HCT116 (cell line): ENCODE data around the gene ALDH4A1. TPM values are rescaled to one million over a fixed set of nuclear protein-coding genes. Genes with fewer than 3 reads are reported as not detected.

Experiments
- ATAC-seq: fragments of 200-7000 bp; cut with Tn5 transposase; 2 replicates; pipeline ENCODE4 v1.9.1; 2020; ENCODE audit warnings: mild to moderate bottlenecking, moderate library complexity
- BruUV-seq: library from RNA; stranded (reverse); fragments of 400-500 nt; replicated peaks from 2 replicates; lab custom pipeline; 2021; lab: Mats Ljungman, UMichigan
- CTCF ChIA-PET: fragments of 300-600 bp; sonication (Branson Sonifier 250); formaldehyde crosslinking; loops from one replicate; lab custom pipeline; 2021; ENCODE audit warnings: antibody characterized with exemption; lab: Charles Lee
- POLR2A ChIA-PET: fragments of 300-600, 350-600 bp; sonication (Branson Sonifier 250); formaldehyde crosslinking; loops from one replicate; lab custom pipeline; 2021; ENCODE audit warnings: antibody characterized with exemption; lab: Charles Lee
- RAD21 ChIA-PET, 2 experiments: fragments of 300-600 bp; sonication (Branson Sonifier 250); formaldehyde crosslinking; loops; one replicate each; lab custom pipeline; 2023; ENCODE audit warnings: low total read pairs in 2 of 2; ENCODE audit not compliant: uncharacterized antibody in 2 of 2, unreplicated experiment in 2 of 2, low non-redundant PET in 1 of 2; lab: Charles Lee
- DNase-seq: peaks from one replicate; pipeline ENCODE4 v3.0.0-alpha.2; 2010; ENCODE audit warnings: low read depth, low spot score
- H2AFZ ChIP-seq: fragments of 200-600 bp; shearing (Covaris generic), sonication (generic); 2 replicates; pipeline ENCODE4 v1.6.1; 2017; ENCODE audit warnings: low read depth, mixed run types, mixed read lengths, antibody characterized with exemption, low read length; ENCODE audit not compliant: poor library complexity, severe bottlenecking
- H3K27ac ChIP-seq: 2 replicates; pipeline ENCODE4 v1.5.1; 2012; ENCODE audit warnings: low read depth, low read length
- H3K27me3 ChIP-seq: fragments of 200-600 bp; sonication (generic); 2 replicates; pipeline ENCODE4 v1.6.1; 2016; ENCODE audit warnings: mixed run types, low read length, mixed read lengths; ENCODE audit not compliant: insufficient read depth
- H3K36me3 ChIP-seq, 2 experiments: fragments of 200-500 bp in 1 of 2; fragments of 200-600 bp in 1 of 2; sonication (Bioruptor generic) in 1 of 2; sonication (generic) in 1 of 2; 2 replicates each; pipeline versions ENCODE4 v1.5.1 to v1.6.1; 2014 to 2016; ENCODE audit warnings: low read length in 2 of 2, inconsistent platforms in 1 of 2, mixed read lengths in 1 of 2, mixed run types in 1 of 2; ENCODE audit not compliant: insufficient read depth in 2 of 2, control insufficient read depth in 1 of 2
- H3K4me1 ChIP-seq, 2 experiments: fragments of 200-600 bp in 1 of 2; sonication (generic) in 1 of 2; 2 replicates each; pipeline versions ENCODE4 v1.5.1 to v1.6.1; 2012 to 2017; ENCODE audit warnings: low read length in 2 of 2, inconsistent platforms in 1 of 2, mild to moderate bottlenecking in 1 of 2, mixed read lengths in 1 of 2, mixed run types in 1 of 2, moderate library complexity in 1 of 2; ENCODE audit not compliant: insufficient read depth in 2 of 2, control insufficient read depth in 1 of 2
- H3K4me2 ChIP-seq: fragments of 200-600 bp; sonication (generic); 2 replicates; pipeline ENCODE4 v1.6.1; 2017; ENCODE audit warnings: mixed run types, low read length, mixed read lengths
- H3K4me3 ChIP-seq, 2 experiments: fragments of 200-600 bp in 1 of 2; sonication (generic) in 1 of 2; replicated peaks in 1 of 2; 2 replicates each; pipeline ENCODE4 v1.5.1; 2011 to 2016; ENCODE audit warnings: low read length in 2 of 2, control low read depth in 1 of 2, low read depth in 1 of 2, mild to moderate bottlenecking in 1 of 2, mixed read lengths in 1 of 2, mixed run types in 1 of 2
- H3K79me2 ChIP-seq: fragments of 200-600 bp; sonication (generic); 2 replicates; pipeline ENCODE4 v1.6.1; 2017; ENCODE audit warnings: mild to moderate bottlenecking, mixed run types, low read length, moderate library complexity, mixed read lengths; ENCODE audit not compliant: insufficient read depth
- H3K9ac ChIP-seq: fragments of 200-600 bp; sonication (generic); 2 replicates; pipeline ENCODE4 v1.6.1; 2016; ENCODE audit warnings: low read length, mixed read lengths
- H3K9me2 ChIP-seq: fragments of 200-600 bp; sonication (generic), shearing (Covaris generic); 2 replicates; pipeline ENCODE4 v1.6.1; 2017; ENCODE audit warnings: mixed run types, mild to moderate bottlenecking, moderate library complexity; ENCODE audit not compliant: insufficient read depth
- H3K9me3 ChIP-seq, 2 experiments: fragments of 200-500 bp in 1 of 2; fragments of 200-600 bp in 1 of 2; sonication (Bioruptor generic) in 1 of 2; sonication (generic) in 1 of 2; 2 replicates each; pipeline ENCODE4 v1.6.1; 2014 to 2017; ENCODE audit warnings: low read length in 2 of 2, mixed read lengths in 2 of 2, inconsistent platforms in 1 of 2, low read depth in 1 of 2, mild to moderate bottlenecking in 1 of 2, mixed run types in 1 of 2, moderate library complexity in 1 of 2; ENCODE audit not compliant: control insufficient read depth in 1 of 2, insufficient read depth in 1 of 2
- H4K20me1 ChIP-seq: fragments of 200-600 bp; sonication (generic), shearing (Covaris generic); 2 replicates; pipeline ENCODE4 v1.6.1; 2017; ENCODE audit warnings: mixed run types, mild to moderate bottlenecking, moderate library complexity; ENCODE audit not compliant: insufficient read depth
- CBX3 ChIP-seq: IDR thresholded peaks from 2 replicates; pipeline ENCODE4 v1.6.1; 2012; ENCODE audit warnings: low read depth
- CEBPB ChIP-seq: IDR thresholded peaks from 2 replicates; pipeline ENCODE4 v1.6.1; 2012; ENCODE audit warnings: low read depth
- EGR1 ChIP-seq: IDR thresholded peaks from 2 replicates; pipeline ENCODE4 v1.6.1; 2012; ENCODE audit warnings: low read depth
- ELF1 ChIP-seq: IDR thresholded peaks from 2 replicates; pipeline ENCODE4 v1.6.1; 2012; ENCODE audit warnings: low read depth, borderline replicate concordance
- EZH2phosphoT487 ChIP-seq: fragments of 200-600 bp; IDR thresholded peaks from 2 replicates; pipeline ENCODE4 v1.6.1; 2018; ENCODE audit warnings: antibody characterized with exemption, borderline replicate concordance
- JUND ChIP-seq: IDR thresholded peaks from 2 replicates; pipeline ENCODE4 v1.6.1; 2012
- POLR2A ChIP-seq: IDR thresholded peaks from 2 replicates; pipeline ENCODE4 v1.7.0; 2011; ENCODE audit warnings: borderline replicate concordance; ENCODE audit not compliant: insufficient read depth, insufficient read length; ENCODE audit errors: extremely low read depth
- SIN3A ChIP-seq: IDR thresholded peaks from 2 replicates; pipeline ENCODE4 v1.6.1; 2012; ENCODE audit warnings: low read depth
- YY1 ChIP-seq: IDR thresholded peaks from 2 replicates; pipeline ENCODE4 v1.6.1; 2011; ENCODE audit warnings: low read length, low read depth, moderate library complexity, mild to moderate bottlenecking; ENCODE audit not compliant: insufficient replicate concordance; ENCODE audit errors: extremely low read depth
- ZFX ChIP-seq: fragments of 450-650 bp; IDR thresholded peaks from 2 replicates; pipeline ENCODE4 v1.6.1; 2017
- ZNF274 ChIP-seq: fragments of 200-500 bp; sonication (Bioruptor generic); IDR thresholded peaks from 2 replicates; pipeline ENCODE4 v1.6.1; 2014; ENCODE audit warnings: mild to moderate bottlenecking, low read depth, low read length, inconsistent platforms
- intact Hi-C: fragments of 100-400 bp; cut with micrococcal nuclease; formaldehyde crosslinking; loops from 2 replicates; pipeline ENCODE4 v1.10.0; 2022
- total RNA-seq: library from RNA; stranded (reverse); gene quantifications from one replicate; pipeline ENCODE4 v1.2.1, GENCODE V29; 2021; ENCODE audit not compliant: unreplicated experiment
- TF ChIP-seq, protein P1 (sequence below), 3 experiments: fragments of 200-600 bp in 1 of 3; sonication (generic) in 1 of 3; IDR thresholded peaks in 2 of 3; conservative IDR thresholded peaks in 1 of 3; 2 replicates each; pipeline ENCODE4 v1.5.1; 2012 to 2017; ENCODE audit warnings: low read depth in 2 of 3, low read length in 2 of 3, antibody characterized with exemption in 1 of 3, borderline replicate concordance in 1 of 3, control low read depth in 1 of 3, mild to moderate bottlenecking in 1 of 3, mixed read lengths in 1 of 3, mixed run types in 1 of 3, moderate library complexity in 1 of 3; ENCODE audit not compliant: insufficient read depth in 1 of 3
- TF ChIP-seq, protein P2 (sequence below): IDR thresholded peaks from 2 replicates; pipeline ENCODE4 v1.6.1; 2012
- TF ChIP-seq, protein P3 (sequence below): IDR thresholded peaks from 2 replicates; pipeline ENCODE4 v1.6.1; 2012

Gene ALDH4A1
- total RNA-seq, 1 experiment from 2014 or later, result 12.6 TPM

DNA sequence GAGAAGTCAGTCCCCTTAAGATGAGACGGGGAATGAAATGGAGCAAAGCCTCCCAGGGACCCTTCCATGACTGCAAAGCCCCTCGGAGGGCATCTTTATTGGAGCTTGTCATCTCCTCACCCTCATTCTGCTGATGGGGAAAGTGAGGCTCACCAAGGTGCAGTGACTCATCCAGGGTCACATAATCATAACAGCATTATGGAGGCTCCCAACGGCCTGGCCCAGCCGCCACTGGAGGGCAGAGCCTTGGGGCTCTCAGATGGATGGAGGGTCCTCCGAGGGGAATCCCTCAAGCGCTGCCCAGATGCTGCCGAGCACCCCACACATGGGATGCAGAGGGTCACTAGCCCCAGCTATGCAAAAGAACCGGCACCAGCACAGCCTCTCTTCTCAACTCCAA, 35.2 kb upstream of the ALDH4A1 start:
- no peaks in the 10 kb centered on the region for H3K9me2 ChIP-seq
- peaks cover 18 to 63% of the 10 kb centered on the region in 2 experiments; a peak in 3 of 4 replicates for H3K4me1 ChIP-seq
- BruUV-seq, result no TSS peak
- no peaks in the 10 kb centered on the region for H3K9me3 ChIP-seq
- no peaks in the 10 kb centered on the region for H3K27me3 ChIP-seq
- POLR2A ChIA-PET, result interaction anchor here (3.2 kb wide), 1 partner anchor 11 kb away, joined by 13 read pairs; no protein-coding TSS in a partner anchor
- no peak overlapping the region for H3K4me3 ChIP-seq
- RAD21 ChIA-PET, result no interaction called here
- H2AFZ ChIP-seq, result no peak overlapping the region
- CTCF ChIA-PET, result no interaction called here
- H3K9ac ChIP-seq, result no peak overlapping the region
- peaks cover 4% of the 10 kb centered on the region; the same call in 1 of the 2 replicates for H4K20me1 ChIP-seq
- H3K36me3 ChIP-seq, result no peaks in the 10 kb centered on the region
- intact Hi-C loops, result no loop called here
- TF ChIP-seq, protein P1, sequence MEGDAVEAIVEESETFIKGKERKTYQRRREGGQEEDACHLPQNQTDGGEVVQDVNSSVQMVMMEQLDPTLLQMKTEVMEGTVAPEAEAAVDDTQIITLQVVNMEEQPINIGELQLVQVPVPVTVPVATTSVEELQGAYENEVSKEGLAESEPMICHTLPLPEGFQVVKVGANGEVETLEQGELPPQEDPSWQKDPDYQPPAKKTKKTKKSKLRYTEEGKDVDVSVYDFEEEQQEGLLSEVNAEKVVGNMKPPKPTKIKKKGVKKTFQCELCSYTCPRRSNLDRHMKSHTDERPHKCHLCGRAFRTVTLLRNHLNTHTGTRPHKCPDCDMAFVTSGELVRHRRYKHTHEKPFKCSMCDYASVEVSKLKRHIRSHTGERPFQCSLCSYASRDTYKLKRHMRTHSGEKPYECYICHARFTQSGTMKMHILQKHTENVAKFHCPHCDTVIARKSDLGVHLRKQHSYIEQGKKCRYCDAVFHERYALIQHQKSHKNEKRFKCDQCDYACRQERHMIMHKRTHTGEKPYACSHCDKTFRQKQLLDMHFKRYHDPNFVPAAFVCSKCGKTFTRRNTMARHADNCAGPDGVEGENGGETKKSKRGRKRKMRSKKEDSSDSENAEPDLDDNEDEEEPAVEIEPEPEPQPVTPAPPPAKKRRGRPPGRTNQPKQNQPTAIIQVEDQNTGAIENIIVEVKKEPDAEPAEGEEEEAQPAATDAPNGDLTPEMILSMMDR (IDR thresholded peaks at IDR 0.05 in 2 of 3, conservative IDR thresholded peaks at IDR 0.05 in 1 of 3; ENCODE audit: borderline replicate concordance in 1 of 3, insufficient read depth in 1 of 3, low read depth in 2 of 3, low read length in 2 of 3), result no peak
- TF ChIP-seq ZFX (no peak), ELF1 (no peak), JUND (no peak), EGR1 (no peak)
- DNase-seq (no peak), ATAC-seq (no peak)
- H3K79me2 ChIP-seq, result peaks cover 88% of the 10 kb centered on the region
- no peak overlapping the region for H3K27ac ChIP-seq
- no peak overlapping the region for H3K4me2 ChIP-seq

DNA sequence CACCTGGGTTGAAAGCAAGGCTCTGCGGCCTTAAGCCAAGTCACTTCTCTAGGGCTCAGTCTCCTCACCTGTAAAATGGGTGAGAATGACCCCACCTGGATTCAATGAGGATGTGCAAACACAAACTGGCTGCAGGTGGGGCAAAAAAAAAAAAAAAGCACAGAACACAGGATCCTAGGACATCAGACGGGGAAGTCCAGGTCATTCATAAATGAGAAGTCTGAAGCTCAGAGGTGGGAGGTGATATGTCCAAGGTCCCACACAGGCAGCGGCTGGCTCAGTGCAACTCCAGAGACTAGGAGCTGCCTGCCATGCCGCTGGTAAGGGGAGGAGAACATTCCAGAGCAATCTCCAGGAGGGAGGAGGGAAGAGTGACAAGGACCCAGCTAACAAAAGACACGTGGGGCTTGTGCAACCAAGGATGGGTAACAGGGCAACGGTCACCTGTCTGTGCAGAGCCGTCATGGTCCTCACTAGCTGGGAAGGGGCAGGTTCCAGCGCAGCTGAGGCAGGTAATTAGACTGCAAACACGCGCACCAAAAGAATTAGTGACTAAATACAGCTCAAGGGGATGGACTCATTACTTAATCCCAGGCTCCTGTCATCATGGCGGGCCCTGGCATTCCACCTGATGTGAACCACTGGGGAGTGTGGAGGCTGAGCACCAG, 34.6 kb upstream of the ALDH4A1 start:
- H3K27ac ChIP-seq, result no peak overlapping the region
- H3K4me2 ChIP-seq, result no peak overlapping the region
- ATAC-seq, result no peak
- CTCF ChIA-PET, result interaction anchor here (0.7 kb wide), 1 partner anchor 24 kb away, joined by 3 read pairs; no protein-coding TSS in a partner anchor
- TF ChIP-seq YY1 (no peak), EGR1 (no peak), ZNF274 (no peak), CBX3 (no peak), POLR2A (no peak), SIN3A (no peak), CEBPB (no peak), EZH2phosphoT487 (no peak)
- TF ChIP-seq, protein P2, sequence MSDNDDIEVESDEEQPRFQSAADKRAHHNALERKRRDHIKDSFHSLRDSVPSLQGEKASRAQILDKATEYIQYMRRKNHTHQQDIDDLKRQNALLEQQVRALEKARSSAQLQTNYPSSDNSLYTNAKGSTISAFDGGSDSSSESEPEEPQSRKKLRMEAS, result no peak
- TF ChIP-seq, protein P3, sequence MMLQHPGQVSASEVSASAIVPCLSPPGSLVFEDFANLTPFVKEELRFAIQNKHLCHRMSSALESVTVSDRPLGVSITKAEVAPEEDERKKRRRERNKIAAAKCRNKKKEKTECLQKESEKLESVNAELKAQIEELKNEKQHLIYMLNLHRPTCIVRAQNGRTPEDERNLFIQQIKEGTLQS, result no peak
- no TSS peak for BruUV-seq
- no peak overlapping the region for H2AFZ ChIP-seq
- no peaks in the 10 kb centered on the region for H3K27me3 ChIP-seq
- H3K9me3 ChIP-seq, result no peaks in the 10 kb centered on the region
- no peak overlapping the region for H3K4me3 ChIP-seq
- RAD21 ChIA-PET, result no interaction called here
- DNase-seq, result no peak
- H3K9me2 ChIP-seq, result no peaks in the 10 kb centered on the region
- peaks cover 88% of the 10 kb centered on the region for H3K79me2 ChIP-seq
- peaks cover 20 to 63% of the 10 kb centered on the region in 2 experiments; a peak in 3 of 4 replicates for H3K4me1 ChIP-seq
- POLR2A ChIA-PET, result interaction anchor here (3.2 kb wide), 1 partner anchor 10 kb away, joined by 13 read pairs; no protein-coding TSS in a partner anchor
- H4K20me1 ChIP-seq, result peaks cover 2% of the 10 kb centered on the region; the same call in 1 of the 2 replicates
- no peak overlapping the region for H3K9ac ChIP-seq
- H3K36me3 ChIP-seq, result no peaks in the 10 kb centered on the region
- intact Hi-C loops, result no loop called here
